HepG2 (cell line): ENCODE data around the gene TARS3. TPM values are rescaled to one million over a fixed set of nuclear protein-coding genes. Genes with fewer than 3 reads are reported as not detected.

ENCODE experiments used
- FOXP1 ChIP-seq, 2 experiments: fragments of 450-650 bp in 1 of 2; IDR thresholded peaks; 2 replicates each; pipeline ENCODE4 v1.6.1; 2017 to 2018; ENCODE audit warnings: antibody characterized with exemption in 1 of 2
- GATA4 ChIP-seq: sonication (generic); IDR thresholded peaks from 2 replicates; pipeline ENCODE4 v1.6.1; 2016; ENCODE audit warnings: antibody characterized with exemption, low read depth, borderline replicate concordance
- GATAD2A ChIP-seq: IDR thresholded peaks from 2 replicates; pipeline ENCODE4 v1.6.1; 2016
- HMG20A ChIP-seq: IDR thresholded peaks from 2 replicates; pipeline ENCODE4 v1.6.1; 2016; ENCODE audit warnings: borderline replicate concordance
- KDM6A ChIP-seq: IDR thresholded peaks from 2 replicates; pipeline ENCODE4 v1.6.1; 2016; ENCODE audit warnings: low read depth
- PHF20 ChIP-seq: sonication (generic); formaldehyde crosslinking; IDR thresholded peaks from 2 replicates; pipeline ENCODE4 v1.5.0; 2020; ENCODE audit warnings: mild to moderate bottlenecking, missing genetic modification reagents
- REXO4 ChIP-seq: sonication (generic); formaldehyde crosslinking; IDR thresholded peaks from 2 replicates; pipeline ENCODE4 v1.8.0; 2022; ENCODE audit warnings: missing genetic modification reagents, mild to moderate bottlenecking, borderline replicate concordance
- RNF219 ChIP-seq: sonication (generic); formaldehyde crosslinking; IDR thresholded peaks from 2 replicates; pipeline ENCODE4 v1.5.0; 2020; ENCODE audit warnings: mild to moderate bottlenecking, missing genetic modification reagents
- SRSF4 ChIP-seq: fragments of 200-400 bp; formaldehyde crosslinking; IDR thresholded peaks from one replicate; pipeline ENCODE4 v1.6.1; 2018; ENCODE audit warnings: mild to moderate bottlenecking, low read depth, low read length, moderate library complexity; ENCODE audit not compliant: poor library complexity, severe bottlenecking
- TFDP2 ChIP-seq: sonication (generic); formaldehyde crosslinking; IDR thresholded peaks from 2 replicates; pipeline ENCODE4 v1.4.0; 2020; ENCODE audit warnings: missing genetic modification reagents
- USF2 ChIP-seq, 2 experiments: sonication (generic) in 1 of 2; formaldehyde crosslinking in 1 of 2; IDR thresholded peaks; 2 replicates each; pipeline versions ENCODE4 v1.5.1 to v1.6.1; 2011 to 2020; ENCODE audit warnings: borderline replicate concordance in 1 of 2, low read depth in 1 of 2, low read length in 1 of 2, mild to moderate bottlenecking in 1 of 2, missing genetic modification reagents in 1 of 2, moderate library complexity in 1 of 2
- YEATS2 ChIP-seq: sonication (generic); formaldehyde crosslinking; IDR thresholded peaks from 2 replicates; pipeline ENCODE4 v1.4.0; 2020; ENCODE audit warnings: missing genetic modification reagents, borderline replicate concordance
- ZNF12 ChIP-seq: sonication (generic); formaldehyde crosslinking; IDR thresholded peaks from 2 replicates; pipeline ENCODE4 v1.5.0; 2020; ENCODE audit warnings: missing genetic modification reagents
- ZNF430 ChIP-seq: sonication (generic); formaldehyde crosslinking; IDR thresholded peaks from 2 replicates; pipeline ENCODE4 v1.9.0; 2021; ENCODE audit warnings: mild to moderate bottlenecking, missing genetic modification reagents
- ZNF468 ChIP-seq: sonication (generic); formaldehyde crosslinking; IDR thresholded peaks from 2 replicates; pipeline ENCODE4 v1.8.0; 2022; ENCODE audit warnings: mild to moderate bottlenecking, moderate library complexity, missing genetic modification reagents
- ZNF780A ChIP-seq: sonication (generic); formaldehyde crosslinking; IDR thresholded peaks from 2 replicates; pipeline ENCODE4 v1.8.0; 2022; ENCODE audit warnings: mild to moderate bottlenecking, missing genetic modification reagents, moderate library complexity
- ZNF792 ChIP-seq: IDR thresholded peaks from 2 replicates; pipeline ENCODE4 v1.6.1; 2016
- polyA plus RNA-seq, 8 experiments: library from polyadenylated mRNA; depleted of rRNA in 3 of 8; stranded (reverse) in 7 of 8; unstranded in 1 of 8; fragments of >200 nt; fragmentation: Illumina TruSeq in 4 of 8; extraction: Trizol in 4 of 8; gene quantifications; 2 replicates each; pipeline versions ENCODE4 v1.2.1 to v1.2.3, GENCODE V29; 2011 to 2016; ENCODE audit warnings: low read depth in 4 of 8, missing spikeins in 1 of 8, mixed read lengths in 1 of 8; ENCODE audit not compliant: insufficient read depth in 1 of 8
- total RNA-seq, 5 experiments: library from RNA; depleted of rRNA; stranded (reverse); fragments of >200 nt; fragmentation: Illumina TruSeq; extraction: Trizol; gene quantifications; 2 replicates each; pipeline ENCODE4 v1.2.3, GENCODE V29; 2016; ENCODE audit warnings: low read depth in 1 of 5
- TF ChIP-seq, protein P1 (sequence below): sonication (generic); formaldehyde crosslinking; IDR thresholded peaks from 2 replicates; pipeline ENCODE4 v1.4.0; 2020; ENCODE audit warnings: missing genetic modification reagents

Gene TARS3
- total and polyA plus RNA-seq, 2 of the 13 experiments (the other 11 are each of a cell fraction or from before 2014, with no cell fraction given): 4.1 to 11.7 TPM

DNA sequence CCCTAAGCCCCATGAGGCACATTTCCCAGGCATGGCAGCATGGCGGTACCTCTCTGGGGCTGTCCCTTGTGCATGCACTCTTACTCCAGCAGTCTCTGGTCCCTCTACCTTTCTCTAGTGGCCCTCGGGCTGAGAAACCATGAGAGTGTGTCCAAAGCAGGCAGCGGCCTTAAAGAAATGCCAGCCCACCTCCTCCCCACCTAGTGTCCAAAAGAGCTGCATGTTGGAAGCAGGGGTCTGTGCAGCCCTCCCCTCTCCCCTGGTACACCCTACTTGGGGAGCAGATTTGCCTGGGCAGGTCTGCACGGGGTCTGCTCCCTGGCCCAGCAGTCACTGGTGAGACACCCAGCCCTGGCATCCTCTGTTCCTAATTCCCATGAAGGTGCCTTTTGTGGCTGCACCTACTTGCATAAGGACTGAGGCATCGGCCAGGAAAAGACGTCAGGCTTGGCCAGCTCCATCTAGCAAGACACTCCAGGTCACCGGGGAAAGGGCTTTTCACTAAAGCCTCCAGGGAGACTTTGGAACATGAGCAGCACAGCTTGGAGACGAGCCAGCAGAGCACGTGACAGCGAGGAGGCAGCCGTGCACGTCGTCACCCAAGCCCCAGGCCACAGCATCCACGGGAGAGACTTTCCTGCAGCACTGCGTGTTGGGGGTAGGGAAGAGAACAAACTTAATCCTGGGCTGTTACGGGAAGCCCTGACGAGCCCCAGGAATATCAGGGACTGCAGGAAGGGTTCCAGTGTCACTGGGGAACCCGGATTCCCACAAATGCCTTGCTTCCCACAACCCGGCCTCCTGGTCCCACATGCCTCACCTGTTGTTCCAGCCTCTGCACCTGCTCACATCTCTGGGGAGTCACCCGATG is 110.9 kb downstream of the TARS3 start (continued):
- TF ChIP-seq SRSF4: no peak
- TF ChIP-seq, protein P1, sequence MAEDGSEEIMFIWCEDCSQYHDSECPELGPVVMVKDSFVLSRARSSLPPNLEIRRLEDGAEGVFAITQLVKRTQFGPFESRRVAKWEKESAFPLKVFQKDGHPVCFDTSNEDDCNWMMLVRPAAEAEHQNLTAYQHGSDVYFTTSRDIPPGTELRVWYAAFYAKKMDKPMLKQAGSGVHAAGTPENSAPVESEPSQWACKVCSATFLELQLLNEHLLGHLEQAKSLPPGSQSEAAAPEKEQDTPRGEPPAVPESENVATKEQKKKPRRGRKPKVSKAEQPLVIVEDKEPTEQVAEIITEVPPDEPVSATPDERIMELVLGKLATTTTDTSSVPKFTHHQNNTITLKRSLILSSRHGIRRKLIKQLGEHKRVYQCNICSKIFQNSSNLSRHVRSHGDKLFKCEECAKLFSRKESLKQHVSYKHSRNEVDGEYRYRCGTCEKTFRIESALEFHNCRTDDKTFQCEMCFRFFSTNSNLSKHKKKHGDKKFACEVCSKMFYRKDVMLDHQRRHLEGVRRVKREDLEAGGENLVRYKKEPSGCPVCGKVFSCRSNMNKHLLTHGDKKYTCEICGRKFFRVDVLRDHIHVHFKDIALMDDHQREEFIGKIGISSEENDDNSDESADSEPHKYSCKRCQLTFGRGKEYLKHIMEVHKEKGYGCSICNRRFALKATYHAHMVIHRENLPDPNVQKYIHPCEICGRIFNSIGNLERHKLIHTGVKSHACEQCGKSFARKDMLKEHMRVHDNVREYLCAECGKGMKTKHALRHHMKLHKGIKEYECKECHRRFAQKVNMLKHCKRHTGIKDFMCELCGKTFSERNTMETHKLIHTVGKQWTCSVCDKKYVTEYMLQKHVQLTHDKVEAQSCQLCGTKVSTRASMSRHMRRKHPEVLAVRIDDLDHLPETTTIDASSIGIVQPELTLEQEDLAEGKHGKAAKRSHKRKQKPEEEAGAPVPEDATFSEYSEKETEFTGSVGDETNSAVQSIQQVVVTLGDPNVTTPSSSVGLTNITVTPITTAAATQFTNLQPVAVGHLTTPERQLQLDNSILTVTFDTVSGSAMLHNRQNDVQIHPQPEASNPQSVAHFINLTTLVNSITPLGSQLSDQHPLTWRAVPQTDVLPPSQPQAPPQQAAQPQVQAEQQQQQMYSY (CRISPR knock-in tag): no peak
- no peak for TF ChIP-seq RNF219 (CRISPR knock-in tag)
- peak; percentile 46; the same call in 1 of the 2 replicates for TF ChIP-seq PHF20 (CRISPR knock-in tag)
- TF ChIP-seq REXO4 (CRISPR knock-in tag): no peak
- peak; percentile 71 for TF ChIP-seq TFDP2 (CRISPR knock-in tag)
- TF ChIP-seq GATA4: no peak
- peak; percentile 77 for TF ChIP-seq USF2 (IDR thresholded peaks at IDR 0.05; ENCODE audit: low read depth, low read length)
- peak; percentile 86; the same call in 1 of the 2 replicates for TF ChIP-seq USF2 (CRISPR knock-in tag; IDR thresholded peaks at IDR 0.05; ENCODE audit: borderline replicate concordance)
- no peak for TF ChIP-seq ZNF780A (CRISPR knock-in tag)
- peak; percentile 55; the same call in 1 of the 2 replicates for TF ChIP-seq GATAD2A
- no peak for TF ChIP-seq ZNF468 (CRISPR knock-in tag)
- peak; percentile 82; the same call in 1 of the 2 replicates for TF ChIP-seq ZNF430 (CRISPR knock-in tag)
- no peak for TF ChIP-seq FOXP1 (IDR thresholded peaks at IDR 0.05)
- TF ChIP-seq FOXP1 (CRISPR knock-in tag; IDR thresholded peaks at IDR 0.05): no peak
- TF ChIP-seq ZNF12 (CRISPR knock-in tag): no peak
- no peak for TF ChIP-seq YEATS2 (CRISPR knock-in tag)
- no peak for TF ChIP-seq KDM6A
- TF ChIP-seq HMG20A: no peak
- no peak for TF ChIP-seq ZNF792
